Upper lobe of right lung (tissue), 1 donor: ENCODE results near the gene GPC5. TPM values are rescaled to one million over a fixed set of nuclear protein-coding genes. Genes with fewer than 3 reads are reported as not detected.

Experiments used
- ATAC-seq: fragments of 200-7000 bp; cut with Tn5 transposase; one replicate; pipeline ENCODE4 v1.9.1; 2020; ENCODE audit warnings: mild to moderate bottlenecking, moderate library complexity
- DNase-seq: peaks from one replicate; pipeline ENCODE4 v3.0.0-alpha.2; 2020
- H3K27ac ChIP-seq: fragments of 200-600 bp; one replicate; pipeline ENCODE4 v1.8.0; 2022
- H3K27me3 ChIP-seq: fragments of 200-600 bp; one replicate; pipeline ENCODE4 v1.8.0; 2022; ENCODE audit warnings: mild to moderate bottlenecking
- H3K36me3 ChIP-seq: fragments of 200-600 bp; one replicate; pipeline ENCODE4 v1.8.0; 2022
- H3K4me1 ChIP-seq: fragments of 200-600 bp; one replicate; pipeline ENCODE4 v1.8.0; 2022
- H3K4me3 ChIP-seq: fragments of 200-600 bp; one replicate; pipeline ENCODE4 v1.8.0; 2022; ENCODE audit warnings: mild to moderate bottlenecking
- H3K9me3 ChIP-seq: fragments of 200-600 bp; one replicate; pipeline ENCODE4 v1.8.0; 2022
- CTCF ChIP-seq: fragments of 200-600 bp; IDR thresholded peaks from one replicate; pipeline ENCODE4 v1.8.0; 2022; ENCODE audit warnings: antibody characterized with exemption
- intact Hi-C: fragments of 100-400 bp; cut with DNase I; formaldehyde crosslinking; loops from one replicate; pipeline ENCODE4 v1.11.0; 2022
- total RNA-seq: library from RNA; stranded (reverse); fragmentation: NEBNext Ultra II Directional; extraction: Animal tissue kit (Norgen Biotek cat#: 25700); gene quantifications from one replicate; pipeline ENCODE4 v1.2.1, GENCODE V29; 2021
- donor health status: DM: no; HTN: yes; CAD: no; lungs with severe emphysema.

Gene GPC5
- total RNA-seq, 1 donor from 2014 or later, result 8.1 TPM

GRCh38 chr13:92313382-92313781 is 915.0 kb downstream of the GPC5 start:
- DNase-seq (no peak), ATAC-seq (no peak)
- Histone ChIP-seq H3K4me3 (no peak overlapping the region), H3K27me3 (no peaks in the 10 kb centered on the region), H3K9me3 (no peaks in the 10 kb centered on the region), H3K36me3 (no peaks in the 10 kb centered on the region), H3K27ac (no peak overlapping the region), H3K4me1 (no peaks in the 10 kb centered on the region)
- intact Hi-C loops, result no loop called here
- no peak for TF ChIP-seq CTCF

- intact Hi-C loops, result no loop called here
- Histone ChIP-seq H3K27ac (no peak overlapping the region), H3K9me3 (no peaks in the 10 kb centered on the region), H3K4me1 (no peaks in the 10 kb centered on the region), H3K4me3 (no peak overlapping the region), H3K27me3 (no peaks in the 10 kb centered on the region), H3K36me3 (no peaks in the 10 kb centered on the region)
- no peak for DNase-seq
- TF ChIP-seq CTCF, result no peak
- ATAC-seq, result no peak
Measured at GRCh38 chr13:92315265-92315664, 916.8 kb downstream of the GPC5 start.

DNA sequence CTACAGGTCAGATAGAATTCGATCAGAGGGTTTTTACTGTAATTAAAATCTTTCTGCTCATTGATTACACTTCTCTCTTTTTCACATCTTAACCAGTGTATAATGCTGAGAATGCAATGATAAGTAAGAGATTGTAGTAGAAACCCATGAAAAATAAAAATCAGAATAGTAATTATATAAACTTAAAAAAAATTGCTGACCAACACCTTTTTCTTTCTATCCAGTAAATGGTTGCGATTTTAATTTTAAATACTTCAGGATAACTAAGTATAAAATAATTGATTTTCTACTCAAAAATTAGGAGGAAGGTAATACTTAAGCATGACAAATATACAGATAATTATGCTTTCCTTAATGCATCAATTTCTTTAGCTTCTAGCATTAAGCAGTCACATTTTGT is 917.6 kb downstream of the GPC5 start:
- TF ChIP-seq CTCF, result no peak
- H3K27ac ChIP-seq, result no peak overlapping the region
- no peaks in the 10 kb centered on the region for H3K9me3 ChIP-seq
- H3K4me3 ChIP-seq, result no peak overlapping the region
- intact Hi-C loops, result no loop called here
- no peaks in the 10 kb centered on the region for H3K36me3 ChIP-seq
- ATAC-seq, result no peak
- DNase-seq, result no peak
- no peaks in the 10 kb centered on the region for H3K4me1 ChIP-seq
- H3K27me3 ChIP-seq, result no peaks in the 10 kb centered on the region

DNA sequence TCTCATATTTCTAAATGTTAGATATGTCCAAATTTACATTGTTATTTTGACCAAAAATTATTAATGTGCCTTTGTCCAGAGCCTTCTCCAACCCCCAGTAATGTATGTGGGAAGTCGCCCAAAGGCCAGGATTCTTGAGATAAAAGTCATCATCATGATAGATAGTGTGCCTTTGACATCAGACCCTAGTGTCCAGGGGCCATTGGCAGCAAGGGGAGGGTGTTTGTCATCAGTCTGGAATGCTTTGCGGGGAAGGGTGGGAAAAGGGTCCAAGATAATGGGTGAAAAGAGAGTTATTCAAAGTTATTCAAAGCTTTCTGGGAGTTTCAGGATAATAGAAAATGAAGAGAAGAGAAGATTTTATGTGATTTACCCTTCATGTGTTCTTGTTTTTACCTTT is 918.6 kb downstream of the GPC5 start:
- Histone ChIP-seq H3K9me3 (no peaks in the 10 kb centered on the region), H3K27me3 (no peaks in the 10 kb centered on the region), H3K36me3 (no peaks in the 10 kb centered on the region), H3K4me3 (no peak overlapping the region), H3K4me1 (no peaks in the 10 kb centered on the region), H3K27ac (no peak overlapping the region)
- intact Hi-C loops, result no loop called here
- DNase-seq (no peak), ATAC-seq (no peak)
- TF ChIP-seq CTCF, result no peak

- intact Hi-C loops, result no loop called here
Measured at GRCh38 chr13:92320323-92320722, 921.9 kb downstream of the GPC5 start.

More at GRCh38 chr13:92320323-92320722, 921.9 kb downstream of the GPC5 start:
- H3K9me3 ChIP-seq, result no peaks in the 10 kb centered on the region
- TF ChIP-seq CTCF, result no peak
- no peak overlapping the region for H3K27ac ChIP-seq
- no peaks in the 10 kb centered on the region for H3K36me3 ChIP-seq
- no peaks in the 10 kb centered on the region for H3K4me1 ChIP-seq
- DNase-seq (no peak), ATAC-seq (no peak)
- no peak overlapping the region for H3K4me3 ChIP-seq
- no peaks in the 10 kb centered on the region for H3K27me3 ChIP-seq
